Anterior cingulate cortex (tissue), 58 donors: ENCODE measurements around the gene RAB40C.
A peak's percentile ranks its signal among the peaks of the same experiment; 100 is the strongest.

Experiments used
- DNase-seq, 58 donors: peaks; one replicate each; lab custom pipeline; 2025; lab: John Stamatoyannopoulos, UW

Gene RAB40C

DNA sequence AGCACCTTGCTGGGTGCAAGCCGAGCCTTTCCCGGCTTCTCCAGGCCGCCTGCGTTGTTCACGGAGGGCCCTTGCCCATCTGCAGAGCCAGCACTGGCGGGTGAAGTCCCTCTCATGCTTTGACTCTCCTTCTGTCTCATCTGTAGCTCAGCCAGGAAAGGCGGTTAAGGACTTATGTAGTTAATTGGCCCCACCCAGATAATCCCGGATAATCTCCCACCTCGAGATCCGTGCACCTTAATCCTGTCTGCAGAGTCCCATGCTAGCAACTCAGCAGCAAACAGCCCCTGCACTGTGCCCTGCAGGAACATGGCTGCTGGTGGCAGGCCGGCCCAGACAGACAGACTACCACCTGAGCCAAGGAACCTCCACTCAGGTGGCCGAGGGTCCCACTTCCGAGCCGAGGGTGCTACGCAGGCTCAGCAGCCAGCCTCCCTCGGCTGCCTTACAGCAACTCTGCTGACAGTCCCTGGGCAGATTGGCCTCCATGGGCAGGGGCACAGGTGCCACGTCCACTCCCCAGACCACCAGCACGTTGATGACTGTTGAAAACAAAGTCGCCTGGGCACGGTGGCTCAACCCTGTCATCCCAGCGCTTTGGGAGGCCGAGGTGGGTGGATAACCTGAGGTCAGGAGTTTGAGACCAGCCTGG is 16.9 kb downstream of the RAB40C start:
- DNase-seq, result no peak

DNA sequence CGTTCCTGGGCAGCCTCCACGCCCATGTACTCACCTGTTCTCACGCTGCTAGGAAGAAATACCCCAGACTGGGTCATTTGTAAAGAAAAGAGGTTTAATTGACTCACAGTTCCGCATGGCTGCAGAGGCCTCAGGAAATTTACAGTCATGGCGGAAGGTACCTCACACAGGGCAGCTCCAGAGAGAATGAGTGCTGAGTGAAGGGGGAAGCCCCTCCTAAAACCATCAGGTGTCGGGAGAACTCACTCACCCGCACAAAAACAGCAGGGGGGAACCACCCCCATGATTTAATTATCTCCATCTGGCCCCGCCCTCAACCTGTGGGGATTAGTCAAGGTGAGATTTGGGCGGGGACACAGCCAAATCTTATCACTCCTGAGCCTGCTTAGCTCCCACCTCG is 18.2 kb downstream of the RAB40C start:
- DNase-seq, result no peak

GRCh38 chr16:609316-609715 is 19.4 kb downstream of the RAB40C start:
- DNase-seq, result no peak

DNA sequence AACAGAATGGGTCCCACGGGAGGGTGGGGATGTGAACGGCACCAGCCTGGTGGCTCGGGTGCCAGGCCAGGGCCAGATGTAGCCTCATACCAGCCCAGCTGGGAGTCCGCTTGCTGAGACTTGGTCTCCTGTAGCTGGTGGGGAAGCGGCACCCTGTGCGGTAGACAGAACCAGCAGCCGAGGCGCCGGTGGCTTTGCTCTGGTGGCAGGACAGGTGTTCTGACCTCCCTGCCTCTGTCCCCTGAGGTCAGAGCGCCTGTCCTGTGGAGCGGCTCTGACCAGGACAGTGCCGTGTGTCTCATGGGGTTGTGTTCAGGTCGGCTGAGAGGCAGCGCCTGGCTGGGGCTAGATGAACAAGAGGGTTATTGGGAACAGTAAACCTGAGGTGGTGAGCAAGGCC is 20.1 kb downstream of the RAB40C start:
- no peak for DNase-seq

DNA sequence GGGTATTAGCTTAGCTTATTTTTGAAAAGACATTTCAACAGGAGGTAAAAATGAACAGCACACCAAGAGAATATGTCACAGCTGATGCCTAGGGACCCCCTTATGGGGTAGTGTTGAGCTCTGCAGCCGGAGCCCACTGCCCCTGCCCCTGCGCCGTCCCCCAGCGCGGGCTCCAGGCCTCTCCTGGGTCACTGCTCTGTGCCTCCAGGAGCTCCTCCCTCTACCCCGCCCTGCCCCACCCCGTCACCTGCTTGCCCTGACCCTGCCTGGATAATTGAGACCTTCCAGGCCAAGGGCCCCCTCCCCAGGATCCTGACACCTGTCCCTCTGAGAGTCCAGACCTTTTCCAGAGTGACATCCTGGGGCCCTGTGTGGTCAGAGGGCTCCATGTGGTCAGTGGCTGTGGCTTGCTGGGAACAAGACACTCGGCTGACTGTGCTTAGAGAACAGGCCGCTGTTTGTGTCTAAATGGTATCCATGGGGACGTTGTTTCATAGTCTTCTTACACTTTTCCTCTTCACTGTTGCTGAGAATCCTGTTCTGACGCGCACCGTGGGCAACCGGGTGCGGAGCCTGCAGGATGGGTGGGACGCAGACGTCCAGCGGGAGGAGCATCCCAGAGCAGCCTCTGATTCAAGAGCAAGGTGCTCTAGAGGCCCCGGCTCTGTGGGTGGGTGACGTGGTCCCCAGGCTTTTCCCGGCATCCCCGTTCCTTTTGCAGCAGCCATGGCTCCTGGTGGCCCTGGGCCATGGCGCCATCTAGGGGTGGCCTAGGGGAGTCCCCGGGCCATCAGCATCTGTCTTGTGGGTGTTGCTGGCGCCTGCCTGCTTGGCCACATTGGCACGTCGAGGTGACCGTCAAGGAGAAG is 20.9 kb downstream of the RAB40C start:
- DNase-seq, result peak in 41 of 58 donors; percentile 13 to 73 (median 44)

DNA sequence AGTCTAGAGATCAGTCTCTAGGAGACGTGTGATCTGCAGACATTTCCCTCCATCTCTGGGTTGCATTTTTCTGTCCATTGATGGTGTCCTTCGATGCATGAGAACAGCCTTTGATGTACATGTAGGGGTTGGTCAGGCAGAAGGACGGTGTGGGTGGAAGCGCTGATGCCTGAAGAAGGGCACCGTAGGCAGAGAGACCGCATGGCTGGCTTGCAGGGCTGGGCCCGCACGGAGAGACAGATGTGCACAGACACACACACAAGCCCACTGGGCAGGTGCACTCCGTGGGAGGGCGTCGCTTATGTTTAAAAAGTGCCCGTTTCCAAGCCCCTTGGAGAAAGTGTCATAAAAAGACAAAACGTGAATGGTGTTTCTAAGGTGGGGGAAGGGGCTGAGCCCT is 25.3 kb downstream of the RAB40C start:
- no peak for DNase-seq

DNA sequence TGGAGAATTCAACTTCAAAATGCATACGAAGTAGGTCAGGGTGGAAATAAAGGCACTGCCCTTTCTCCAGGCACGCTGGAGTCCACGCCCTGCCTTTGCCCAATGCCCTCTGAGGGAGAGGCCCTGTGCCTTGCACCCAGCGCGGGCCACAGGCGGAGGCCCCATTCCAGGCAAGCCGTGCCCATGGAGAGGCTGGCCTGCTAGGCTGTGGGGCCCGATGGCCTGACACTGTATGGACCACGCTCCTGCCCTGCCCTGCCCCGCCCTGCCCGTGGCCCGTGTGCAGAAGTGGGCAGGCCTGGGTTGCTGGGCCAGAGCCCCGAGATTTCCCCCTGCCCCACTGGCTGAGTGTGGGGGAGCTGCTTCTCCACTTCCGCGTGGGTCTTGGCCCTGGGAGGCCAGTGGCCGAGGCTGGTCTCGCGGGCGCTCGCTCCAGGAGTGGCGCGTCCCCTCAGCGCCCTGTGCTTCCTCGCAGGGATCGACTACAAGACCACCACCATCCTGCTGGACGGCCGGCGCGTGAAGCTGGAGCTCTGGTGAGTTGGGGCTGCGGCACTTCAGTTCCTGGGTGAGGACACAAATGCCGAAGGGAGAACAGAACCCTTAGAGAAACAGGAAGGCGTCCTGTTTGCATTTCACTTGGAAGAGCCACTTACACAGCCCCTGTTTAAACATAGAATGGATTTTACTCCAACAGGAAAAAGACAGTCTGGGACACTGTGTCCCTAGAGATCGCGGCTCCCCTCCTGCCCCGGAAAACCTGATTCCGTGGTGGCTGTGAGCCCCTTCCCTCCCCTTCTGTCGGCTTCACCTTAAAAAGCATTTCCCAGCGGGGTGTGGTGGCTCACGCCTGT is 27.1 kb downstream of the RAB40C start:
- no peak for DNase-seq

DNA sequence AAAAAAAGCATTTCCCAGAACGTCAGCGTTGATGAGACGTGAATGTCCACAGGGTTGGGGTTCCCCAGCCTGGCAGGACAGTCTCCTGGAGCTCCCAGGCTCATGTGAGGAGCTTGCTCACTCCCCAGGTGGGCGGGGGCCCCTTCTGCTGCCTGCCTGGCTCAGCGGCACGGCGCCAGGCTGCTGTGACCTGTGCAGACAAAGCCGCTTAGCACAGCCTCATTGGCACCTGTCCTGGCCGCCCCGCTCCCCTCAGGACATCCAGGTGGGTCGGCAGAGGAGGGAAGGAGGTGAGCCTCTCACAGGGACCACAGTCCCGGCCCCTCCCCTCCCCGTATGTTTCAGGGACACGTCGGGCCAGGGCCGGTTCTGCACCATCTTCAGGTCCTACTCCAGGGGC is 28.0 kb downstream of the RAB40C start:
- DNase-seq, result no peak

DNA sequence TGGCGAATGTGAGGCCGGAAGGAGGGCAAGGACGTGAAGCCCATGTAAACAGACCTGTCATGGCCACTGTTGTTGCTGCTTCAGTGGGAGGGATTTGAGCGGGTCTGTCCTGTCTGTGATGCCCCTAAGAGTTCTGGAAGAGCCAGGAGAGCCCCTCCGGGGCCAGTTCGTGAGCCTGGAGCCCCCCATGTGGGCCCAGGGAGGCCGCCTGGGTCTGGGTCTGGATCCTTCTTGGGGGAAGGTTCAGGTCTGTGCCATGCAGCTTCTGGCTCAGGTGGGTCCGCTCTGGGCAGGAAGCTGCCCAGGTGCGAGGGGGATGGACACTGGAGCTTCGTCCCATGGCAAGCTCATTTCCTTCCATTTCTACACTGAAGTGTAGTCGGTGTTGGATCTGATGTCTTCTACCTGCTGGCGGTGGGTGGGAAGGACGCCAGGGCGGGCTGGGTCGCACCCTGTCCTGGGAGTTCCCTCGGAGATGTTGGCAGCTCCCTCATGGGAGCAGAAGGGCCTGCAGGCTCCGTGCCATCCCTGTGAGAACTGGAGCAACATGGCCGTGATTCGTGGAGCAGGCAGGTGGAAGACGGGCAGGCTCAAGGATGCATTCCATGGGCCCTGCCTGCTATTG is 29.7 kb downstream of the RAB40C start:
- DNase-seq, result no peak

- DNase-seq, result no peak
Observed at GRCh38 chr16:620700-621525, 31.0 kb downstream of the RAB40C start.

DNA sequence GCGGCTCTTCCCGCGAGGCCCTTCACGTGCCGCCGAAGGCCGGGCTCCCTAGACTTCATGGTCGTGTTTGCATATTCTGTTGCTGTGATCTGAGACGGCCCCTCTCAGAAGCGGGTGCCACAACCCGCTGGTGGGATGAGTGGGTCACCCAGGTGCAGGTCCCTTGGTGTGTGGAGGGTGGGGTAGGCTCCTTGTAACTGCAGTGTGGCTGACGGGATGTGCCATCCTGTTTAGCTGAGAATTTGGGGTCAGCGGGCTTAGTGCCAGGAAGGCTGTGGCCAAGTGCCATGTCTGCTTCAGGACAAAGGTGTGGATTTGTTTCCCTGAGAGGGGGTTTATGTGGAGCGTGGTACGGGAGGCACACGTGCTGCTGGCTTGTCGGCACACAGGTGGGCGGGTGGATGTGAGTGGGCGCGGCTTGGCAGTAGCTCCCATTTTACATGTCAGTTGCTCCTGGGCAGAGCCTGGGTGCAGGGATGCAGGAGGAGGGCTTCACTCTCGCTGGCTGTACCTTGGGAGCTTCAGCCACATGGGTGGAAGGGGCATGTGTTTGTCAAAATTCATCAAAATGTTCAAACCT is 31.8 kb downstream of the RAB40C start:
- peak in 13 of 58 donors; percentile 11 to 47 (median 29) for DNase-seq

DNA sequence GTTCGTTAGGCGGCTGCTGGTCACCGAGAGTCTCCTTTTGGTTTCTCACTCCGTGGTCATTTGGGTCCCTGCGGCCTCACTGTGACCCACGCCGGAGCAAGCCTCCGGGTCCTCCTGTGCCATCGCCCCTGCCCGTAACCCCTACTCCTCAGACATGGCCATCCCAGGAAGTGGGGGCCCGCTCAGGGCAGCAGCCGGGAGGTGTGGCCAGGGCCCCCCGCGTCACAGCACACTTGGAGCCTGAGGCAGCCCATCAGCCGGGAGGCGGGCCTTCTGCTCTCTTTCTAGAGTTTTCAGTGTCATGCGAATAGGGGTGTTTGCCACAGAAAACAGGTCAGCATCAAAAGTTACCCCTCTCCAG is 33.0 kb downstream of the RAB40C start:
- no peak for DNase-seq

DNA sequence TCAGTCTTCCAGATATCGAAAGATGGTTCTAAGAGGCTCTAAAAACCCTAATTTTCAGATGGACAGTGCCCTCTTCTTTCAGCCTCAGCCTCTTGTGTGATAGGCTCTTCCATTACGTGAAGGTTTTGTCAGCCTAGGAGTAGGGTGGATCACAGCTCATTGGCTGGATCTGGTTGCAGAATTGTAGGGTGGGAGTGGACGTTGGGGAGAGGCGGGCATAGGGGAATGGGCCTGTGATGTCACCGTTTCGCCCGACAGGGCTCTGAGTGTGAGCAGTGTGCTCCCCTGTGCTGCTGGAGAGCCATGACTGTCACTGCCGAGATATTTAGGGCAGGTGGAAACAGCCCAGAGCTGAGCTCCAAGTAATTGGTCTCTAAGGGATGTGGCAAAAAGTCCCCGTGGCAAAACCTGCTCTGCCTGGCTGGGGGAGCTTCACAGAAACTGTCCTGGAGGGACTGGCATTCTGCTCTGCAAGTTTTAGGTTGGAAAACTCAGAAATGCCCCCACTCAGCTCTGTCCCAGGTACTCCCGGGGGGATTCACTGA is 34.7 kb downstream of the RAB40C start:
- DNase-seq, result peak in 1 of 58 donors; percentile 6

DNA sequence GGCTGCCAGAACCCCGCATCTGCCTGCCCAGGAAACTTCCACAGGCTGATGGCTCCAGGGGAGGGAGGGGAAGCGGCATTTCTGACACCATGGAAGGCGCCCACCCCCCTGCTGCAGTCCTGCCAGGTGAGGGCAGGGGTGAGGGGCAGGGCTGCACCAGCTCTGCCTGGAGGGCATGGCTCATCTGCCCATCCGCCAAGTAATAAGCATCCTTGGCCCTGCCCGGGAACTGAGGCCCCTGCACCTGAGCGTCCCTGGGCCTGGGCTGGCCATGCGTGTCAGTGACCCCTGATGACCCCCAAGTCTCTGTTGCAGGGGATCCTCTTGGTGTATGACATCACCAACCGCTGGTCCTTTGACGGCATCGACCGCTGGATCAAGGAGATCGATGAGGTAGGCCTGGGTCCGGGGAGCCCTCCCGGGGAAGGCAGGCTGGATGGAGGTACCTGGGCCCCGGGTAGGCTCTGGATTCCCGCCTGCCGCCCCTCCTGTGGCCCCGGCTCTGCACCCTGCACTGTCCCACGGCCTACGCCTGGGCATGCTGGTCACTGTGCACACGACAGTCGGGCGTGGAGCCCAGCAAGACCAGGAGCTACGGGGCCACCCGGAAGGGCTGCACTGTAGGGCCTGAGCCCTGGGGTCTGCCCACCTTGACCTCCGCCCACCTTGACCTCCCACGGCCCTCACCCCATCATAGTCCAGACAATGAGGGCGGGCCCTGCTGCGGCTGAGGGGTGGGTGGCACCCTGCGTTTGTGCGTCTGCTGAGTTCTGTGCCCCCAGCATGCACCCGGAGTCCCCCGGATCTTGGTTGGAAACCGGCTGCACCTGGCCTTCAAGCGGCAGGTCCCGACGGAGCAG is 35.5 kb downstream of the RAB40C start:
- no peak for DNase-seq

DNA sequence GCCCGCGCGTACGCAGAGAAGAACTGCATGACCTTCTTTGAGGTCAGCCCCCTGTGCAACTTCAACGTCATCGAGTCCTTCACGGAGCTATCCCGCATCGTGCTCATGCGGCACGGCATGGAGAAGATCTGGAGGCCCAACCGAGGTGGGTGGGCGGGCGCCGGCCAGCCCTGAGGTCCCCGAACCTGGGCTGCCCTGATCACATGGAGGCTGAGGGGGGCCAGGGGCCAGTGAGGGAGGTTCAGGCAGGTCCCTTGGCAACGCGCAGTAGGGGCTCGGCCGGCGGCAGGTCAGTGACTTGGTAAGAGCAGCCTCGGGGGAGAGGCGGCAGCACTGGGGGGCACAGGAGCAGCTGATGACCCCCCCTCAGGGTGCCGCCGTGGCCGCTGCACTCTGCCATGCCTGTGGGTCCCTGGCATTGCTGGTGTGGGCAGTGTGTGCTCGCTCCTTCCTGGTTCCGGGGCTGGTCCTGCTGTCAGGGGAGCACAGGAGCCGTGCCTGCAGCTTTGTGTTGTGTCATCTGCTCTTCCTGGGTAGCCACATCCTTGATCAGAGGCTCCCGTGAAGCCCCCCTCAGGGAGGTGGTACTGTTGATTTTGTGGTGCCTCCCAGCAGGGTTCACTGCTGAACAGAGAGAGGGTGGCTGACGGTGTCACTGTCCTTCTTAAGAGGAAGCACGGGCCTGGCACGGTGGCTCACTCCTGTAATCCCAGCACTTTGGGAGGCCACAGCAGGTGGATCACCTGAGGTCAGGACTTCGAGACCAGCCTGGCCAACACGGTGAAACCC is 36.3 kb downstream of the RAB40C start:
- no peak for DNase-seq

- peak in 18 of 58 donors; percentile 3 to 58 (median 33) for DNase-seq
Observed at GRCh38 chr16:626787-627453, 37.1 kb downstream of the RAB40C start.
